GM21717 (cell line): ENCODE results near the gene PHLDB1.

Experiments used
- ATAC-seq: cut with Tn5 transposase; IDR thresholded peaks from one replicate; pipeline ENCODE4 v1.9.1; 2021; ENCODE audit warnings: mild to moderate bottlenecking, moderate library complexity; ENCODE audit not compliant: unreplicated experiment

The PHLDB1 gene

GRCh38 chr11:118621784-118622375 is 14.5 kb downstream of the PHLDB1 start:
- ATAC-seq = no peak

DNA sequence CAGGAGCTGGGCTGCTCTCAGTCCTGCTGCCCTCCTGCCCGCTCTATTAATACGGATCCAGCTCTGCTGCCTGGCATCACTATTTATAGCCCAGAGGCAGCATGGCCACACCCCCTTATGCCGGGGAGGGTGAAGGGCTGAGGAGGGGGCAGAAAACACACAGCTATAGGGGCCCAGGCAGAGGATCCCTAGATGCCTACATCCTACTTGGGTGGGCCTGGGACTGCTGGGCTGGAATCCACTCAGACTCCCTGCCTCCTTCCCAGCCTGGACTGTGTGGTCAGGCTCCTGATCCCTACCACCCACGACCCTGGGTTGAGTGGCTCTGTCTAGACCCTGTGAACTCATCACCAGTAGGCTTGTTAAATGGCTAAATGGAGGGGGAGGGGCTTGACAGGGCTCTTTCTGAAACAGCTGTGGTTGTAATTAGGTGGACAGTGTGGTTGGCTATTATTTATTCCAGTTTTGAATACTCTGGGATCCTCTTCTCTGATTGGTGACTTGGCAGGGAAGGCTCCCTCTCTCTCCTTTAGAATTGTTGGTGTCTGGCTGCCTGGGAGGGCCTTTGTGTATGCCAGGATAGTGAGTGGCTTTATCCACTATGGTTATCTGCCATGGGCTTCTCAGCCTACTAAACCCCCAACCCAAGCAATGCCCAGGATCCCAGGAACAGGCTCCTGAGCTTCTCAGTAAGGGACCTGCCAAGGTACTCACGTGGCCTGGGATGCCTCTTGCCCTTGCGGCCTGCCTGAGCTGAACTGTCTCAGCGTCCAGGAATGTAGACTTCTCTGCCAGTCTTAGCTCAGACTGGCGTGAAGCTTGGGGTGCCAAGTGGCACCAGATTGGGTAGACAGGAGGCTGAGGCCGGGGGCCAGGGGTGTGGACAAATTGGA is 15.2 kb downstream of the PHLDB1 start:
- no peak for ATAC-seq

DNA sequence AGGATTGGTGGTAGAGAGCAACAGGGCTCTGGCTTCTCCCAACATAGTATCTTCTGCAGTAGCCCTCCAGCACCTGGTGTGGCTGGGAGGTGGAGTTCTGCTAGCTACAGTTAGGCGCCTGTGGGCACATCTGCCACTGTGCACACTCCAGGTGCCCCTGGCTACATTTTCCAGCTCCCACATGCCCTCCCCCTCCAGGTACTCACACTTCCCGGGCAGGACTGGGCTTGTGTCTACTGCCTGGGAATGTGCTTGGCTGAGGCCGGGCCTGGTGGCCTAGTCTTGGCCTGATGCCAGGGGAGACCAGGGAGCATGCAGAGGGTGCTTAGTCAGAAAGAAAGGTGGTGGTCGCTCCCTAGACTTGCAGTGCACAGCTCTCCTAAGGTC is 15.8 kb downstream of the PHLDB1 start:
- ATAC-seq = no peak

DNA sequence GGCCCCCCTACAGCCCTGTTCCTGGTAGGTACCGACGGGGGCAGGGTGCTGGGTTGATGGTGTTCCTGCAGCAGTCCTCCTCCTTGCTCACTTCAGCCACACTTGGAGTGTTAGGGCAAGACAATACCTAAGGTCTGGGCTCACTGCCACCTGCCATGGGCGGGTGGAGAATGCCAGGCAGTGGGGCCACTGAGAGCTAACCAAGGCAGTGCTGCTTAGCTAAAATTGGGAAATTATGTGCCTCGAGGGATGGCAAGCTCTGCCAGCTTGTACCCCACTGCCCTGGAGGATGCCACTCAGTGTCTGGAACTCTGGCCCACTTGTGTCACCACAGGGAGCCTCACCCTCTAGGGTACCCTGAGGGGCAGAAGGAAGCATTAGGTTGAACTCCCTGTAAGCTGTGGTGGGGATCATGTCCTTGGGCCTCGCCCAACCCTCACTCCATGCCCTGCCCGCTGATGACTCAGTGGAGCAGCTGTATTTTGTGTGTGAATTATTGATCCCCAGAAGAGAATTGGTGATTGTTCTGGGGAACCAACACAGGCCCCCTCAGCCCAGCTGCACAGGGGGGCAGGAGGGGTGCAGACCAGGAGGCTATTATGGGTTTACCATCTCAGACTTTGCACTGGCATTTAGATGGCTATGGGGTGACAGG is 17.7 kb downstream of the PHLDB1 start:
- no peak for ATAC-seq

DNA sequence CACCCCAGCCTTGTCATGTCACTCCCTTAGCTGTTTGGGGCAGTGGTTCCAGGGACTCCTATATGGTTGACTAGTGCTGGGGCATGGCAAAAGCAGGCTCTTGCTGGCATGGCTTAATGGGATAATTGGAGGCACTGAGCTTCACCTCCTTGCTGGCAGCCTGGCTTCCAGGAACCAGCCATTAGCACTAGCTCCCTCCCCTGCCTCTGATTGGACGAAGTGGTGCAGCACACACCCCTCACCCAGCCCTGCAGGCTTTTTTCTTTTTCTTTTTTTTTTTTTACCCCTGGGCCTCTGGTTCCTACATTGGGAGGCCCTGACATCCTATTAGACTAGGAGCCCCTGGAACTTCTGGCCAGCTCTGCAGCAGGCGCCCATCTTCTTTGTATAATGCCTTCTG is 18.6 kb downstream of the PHLDB1 start:
- ATAC-seq = no peak

- no peak for ATAC-seq
Measured at GRCh38 chr11:118627566-118627965, 20.2 kb downstream of the PHLDB1 start.

- ATAC-seq = no peak
Measured at GRCh38 chr11:118628031-118628430, 20.6 kb downstream of the PHLDB1 start.

DNA sequence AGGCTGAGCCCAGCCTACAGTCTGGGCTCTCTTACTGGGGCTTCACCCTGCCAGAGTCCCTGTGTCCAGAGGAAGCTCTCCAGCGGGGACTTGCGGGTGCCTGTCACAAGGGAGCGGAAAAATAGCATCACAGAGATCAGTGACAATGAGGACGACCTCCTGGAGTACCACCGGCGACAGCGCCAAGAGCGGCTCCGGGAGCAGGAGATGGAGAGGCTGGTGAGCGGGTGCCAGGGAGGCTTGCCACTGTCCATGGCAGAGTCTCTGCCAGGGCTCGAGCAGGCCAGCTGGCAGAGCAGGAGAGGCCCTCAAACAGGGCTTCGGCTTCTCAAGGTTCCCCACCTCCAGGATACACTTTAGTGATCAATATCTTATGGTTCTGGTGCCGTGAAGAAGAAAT is 21.0 kb downstream of the PHLDB1 start:
- ATAC-seq = no peak

- no peak for ATAC-seq
Measured at GRCh38 chr11:118628861-118629549, 21.6 kb downstream of the PHLDB1 start.

DNA sequence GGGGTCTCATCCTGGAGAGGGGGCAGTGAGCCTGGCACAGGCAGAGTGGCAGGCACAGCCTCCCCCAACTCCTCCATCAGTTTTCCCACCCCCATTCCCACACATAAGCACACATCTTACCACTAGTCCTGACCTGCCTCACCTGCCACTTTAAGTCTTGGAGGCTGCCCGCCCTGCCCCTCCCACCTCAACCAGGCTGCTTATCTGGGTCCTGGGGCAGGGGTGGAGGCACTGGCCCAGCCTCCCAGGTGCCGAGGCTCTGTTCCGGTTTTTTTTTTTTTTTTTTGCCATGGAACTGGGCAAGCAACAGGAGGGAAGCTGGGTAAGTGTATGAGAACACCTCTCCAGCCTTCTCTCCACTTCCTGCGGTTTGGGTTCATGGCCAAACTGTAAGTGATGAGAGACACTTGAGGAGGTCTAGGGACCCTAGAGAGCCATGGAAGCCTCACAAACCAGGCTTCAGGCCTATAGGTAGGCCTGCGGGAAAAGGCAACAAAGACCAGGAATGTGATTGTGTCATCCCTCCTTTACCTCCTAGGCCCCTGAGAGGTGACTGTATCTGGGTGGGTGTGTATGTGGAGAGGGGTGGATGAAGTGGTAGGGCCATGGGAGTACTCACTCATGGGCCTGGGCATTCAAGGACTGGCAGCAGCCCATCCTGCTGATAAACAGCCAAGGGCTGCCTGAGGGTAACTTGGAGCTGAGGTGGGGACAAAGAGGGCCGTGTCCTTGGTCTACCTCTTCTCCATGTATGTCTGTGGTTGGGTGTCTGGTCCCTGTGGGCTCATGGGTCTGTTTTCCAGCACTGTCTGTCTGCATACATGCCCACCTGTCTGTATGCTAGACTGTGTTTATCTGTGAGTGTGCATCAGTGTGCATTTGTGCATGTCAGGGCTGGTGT is 22.6 kb downstream of the PHLDB1 start:
- no peak for ATAC-seq

DNA sequence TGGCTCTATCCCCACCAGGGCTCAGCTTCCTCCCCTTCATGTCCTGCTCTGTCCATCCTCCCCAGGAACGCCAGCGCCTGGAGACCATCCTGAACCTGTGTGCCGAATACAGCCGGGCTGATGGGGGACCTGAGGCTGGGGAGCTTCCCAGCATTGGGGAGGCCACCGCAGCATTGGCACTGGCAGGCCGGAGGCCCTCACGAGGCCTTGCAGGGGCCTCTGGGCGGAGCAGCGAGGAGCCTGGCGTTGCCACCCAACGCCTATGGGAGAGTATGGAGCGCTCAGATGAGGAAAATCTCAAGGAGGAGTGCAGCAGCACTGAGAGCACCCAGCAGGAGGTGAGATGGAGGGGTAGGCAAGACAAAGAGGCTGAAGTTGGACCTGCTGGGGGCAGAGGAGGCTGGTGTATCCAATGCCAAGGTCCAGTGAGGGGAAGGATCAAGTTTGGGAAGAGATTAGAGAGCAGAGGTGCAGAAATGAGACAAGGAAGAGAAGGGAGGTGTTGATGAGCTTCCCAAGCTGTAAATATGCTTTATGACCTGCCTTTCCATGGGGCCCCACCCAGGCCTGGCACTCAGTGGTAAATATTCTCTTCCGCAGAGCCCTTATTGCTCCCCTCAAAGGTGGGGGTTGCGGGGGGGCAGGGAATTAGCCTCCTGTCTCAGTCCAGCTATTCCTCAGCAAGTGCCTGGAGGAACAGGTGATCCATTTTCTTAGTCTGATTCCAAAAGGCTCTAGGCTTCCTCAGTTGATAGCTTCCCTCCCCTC is 23.9 kb downstream of the PHLDB1 start:
- ATAC-seq = no peak

DNA sequence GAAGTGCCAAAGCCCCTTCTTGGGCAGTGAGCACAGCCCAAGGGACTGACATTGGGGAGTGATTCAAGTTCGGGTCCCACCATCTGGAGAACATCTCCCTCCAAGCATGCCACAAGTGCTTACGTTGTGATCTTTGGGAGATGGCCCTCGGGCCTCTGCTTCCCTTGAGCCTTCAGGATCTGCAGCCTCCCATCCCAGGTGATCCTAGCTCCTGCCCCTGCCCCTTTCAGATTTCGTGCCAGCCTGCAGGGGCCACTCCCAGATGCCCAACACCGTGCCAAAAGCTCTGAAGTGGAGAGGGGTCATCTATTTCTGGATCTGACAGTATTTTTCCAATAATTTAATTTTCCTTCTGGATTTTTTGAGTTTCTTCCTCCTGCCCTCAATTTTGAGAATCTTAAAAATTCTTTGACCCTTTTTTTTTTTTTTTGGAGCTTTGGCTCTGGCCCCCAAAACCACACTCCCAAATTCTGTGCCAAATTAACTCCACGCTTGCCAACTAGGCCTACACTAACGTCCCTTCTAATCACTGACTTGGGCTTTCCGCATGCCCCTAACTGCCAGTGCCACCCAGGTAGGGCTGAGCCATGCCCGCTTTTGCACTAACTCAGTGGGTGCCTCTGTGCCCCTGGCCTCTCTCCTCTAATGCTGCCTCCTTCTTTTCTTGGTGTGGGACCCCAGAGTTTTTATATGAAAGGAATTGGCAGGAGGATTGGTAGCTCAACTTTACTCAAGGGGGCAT is 25.3 kb downstream of the PHLDB1 start:
- ATAC-seq = no peak

DNA sequence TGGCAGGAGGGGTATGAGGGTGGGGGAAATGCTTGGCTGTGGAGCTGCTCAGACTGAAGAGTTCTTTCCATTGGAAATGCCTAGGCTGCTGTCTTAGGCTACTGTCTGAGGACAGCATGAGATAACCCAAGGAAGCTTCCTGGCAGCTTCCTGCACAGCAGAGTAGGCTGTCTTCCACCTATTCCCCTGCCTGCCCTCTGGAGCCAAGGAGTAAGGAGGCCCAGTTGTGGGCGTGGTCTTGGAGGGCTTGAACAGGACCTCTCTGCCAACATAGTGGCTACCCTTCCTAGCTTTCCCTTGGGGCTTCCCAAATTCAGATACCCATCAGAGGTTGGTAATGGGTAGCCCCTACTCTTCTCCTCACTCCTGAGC is 25.9 kb downstream of the PHLDB1 start:
- ATAC-seq = no peak

DNA sequence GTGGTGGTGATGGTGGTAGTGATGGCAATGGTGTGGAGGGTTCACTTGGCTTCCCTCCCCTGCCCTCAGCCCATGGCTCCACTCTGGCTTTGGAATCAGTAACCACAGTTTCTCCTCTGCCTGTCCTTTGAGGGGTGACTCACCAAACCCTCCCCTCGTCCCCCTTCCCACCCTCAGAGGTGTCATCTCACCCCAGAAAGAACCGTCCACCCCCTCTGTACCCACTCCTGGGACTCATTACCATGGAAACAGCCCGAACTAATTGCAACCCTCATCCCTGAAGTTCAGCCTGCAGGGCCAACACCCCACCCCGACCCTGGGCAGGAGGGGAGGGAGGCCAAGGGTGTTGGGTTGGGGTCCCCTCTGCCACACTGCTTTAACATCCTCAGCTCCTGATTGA is 26.6 kb downstream of the PHLDB1 start:
- ATAC-seq = no peak

- no peak for ATAC-seq
Measured at GRCh38 chr11:118634431-118635236, 27.2 kb downstream of the PHLDB1 start.

DNA sequence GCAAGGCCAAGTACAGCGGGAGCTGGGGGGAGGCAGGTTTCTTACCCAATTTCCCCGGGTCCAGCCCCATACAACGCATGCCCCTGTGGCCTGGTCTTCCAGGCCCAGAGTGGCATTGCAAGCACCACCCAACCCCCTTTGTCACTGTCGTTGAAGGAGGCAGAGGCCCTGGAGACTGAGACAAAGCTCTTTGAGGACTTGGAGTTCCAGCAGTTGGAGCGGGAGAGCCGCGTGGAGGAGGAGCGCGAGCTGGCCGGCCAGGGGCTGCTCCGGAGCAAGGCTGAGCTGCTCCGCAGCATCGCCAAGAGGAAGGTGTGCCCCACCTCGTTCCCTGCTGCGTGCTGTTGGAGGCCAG is 27.8 kb downstream of the PHLDB1 start:
- ATAC-seq = no peak

DNA sequence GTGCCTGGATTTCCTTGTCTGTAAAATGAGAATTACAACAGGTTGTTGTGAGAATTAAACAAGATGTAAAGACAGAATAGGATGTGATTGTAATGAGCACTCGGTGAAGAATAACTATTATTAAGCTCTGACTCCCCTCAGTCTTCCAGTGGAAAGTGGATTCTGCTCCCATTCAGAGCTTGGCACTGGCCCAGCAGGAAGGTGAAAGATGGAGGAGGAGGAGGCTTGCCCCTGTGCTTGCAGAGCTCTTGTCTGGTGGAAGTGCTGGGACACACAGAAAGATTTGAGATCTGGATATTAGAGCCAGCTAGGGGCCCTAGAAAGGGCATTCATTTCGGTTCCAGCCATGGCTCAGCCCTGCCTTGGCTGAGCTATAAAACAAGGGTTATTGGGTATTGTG is 28.2 kb downstream of the PHLDB1 start:
- no peak for ATAC-seq

GRCh38 chr11:118636569-118637290 is 29.3 kb downstream of the PHLDB1 start:
- no peak for ATAC-seq
